Measurements from ENCODE around the gene ELF2. TPM values are rescaled to one million over a fixed set of nuclear protein-coding genes. Genes with fewer than 3 reads are reported as not detected.
A peak's percentile ranks its signal among the peaks of the same experiment; 100 is the strongest.
"Not testable (repeated sequence)": the region's sequence is repeated elsewhere in the genome, so short reads cannot be mapped to it uniquely, and the experiment has no call there.

Gene ELF2
- total RNA-seq (2014; rRNA removed; shearing (Covaris generic)): 18.9 and 36.6 TPM in 2 replicates

GRCh38 chr4:139177049-139177868, at the start of gene ELF2:
TSS of gene ELF2 (minus strand) at chr4:139177218. CDS start at chr4:139137701, 39,517 bp downstream.
- in situ Hi-C loops (cut with HindIII; ENCODE audit: low sequenced_read_pairs): no loop called here
- DNase-seq (ENCODE audit: low spot score): peak; percentile 91

- in situ Hi-C loops (cut with HindIII; ENCODE audit: low sequenced_read_pairs): no loop called here
- peak; percentile 63 for DNase-seq (ENCODE audit: low spot score)
Measured at GRCh38 chr4:139223682-139224317, 46.8 kb upstream of the ELF2 start.

GRCh38 chr4:139222215-139222614, 45.2 kb upstream of the ELF2 start:
- in situ Hi-C loops (cut with HindIII; ENCODE audit: low sequenced_read_pairs): no loop called here
- no peak for DNase-seq (ENCODE audit: low spot score)

- in situ Hi-C loops (cut with HindIII; ENCODE audit: low sequenced_read_pairs): no loop called here
- no peak for DNase-seq (ENCODE audit: low spot score)
Measured at GRCh38 chr4:139221687-139222086, 44.7 kb upstream of the ELF2 start.

- in situ Hi-C loops (cut with HindIII; ENCODE audit: low sequenced_read_pairs): no loop called here
- no peak for DNase-seq (ENCODE audit: low spot score)
Measured at GRCh38 chr4:139219450-139220055, 42.5 kb upstream of the ELF2 start.

GRCh38 chr4:139214039-139214534, 37.1 kb upstream of the ELF2 start:
- DNase-seq (ENCODE audit: low spot score): no peak
- in situ Hi-C loops (cut with HindIII; ENCODE audit: low sequenced_read_pairs): no loop called here

GRCh38 chr4:139213633-139214032, 36.6 kb upstream of the ELF2 start:
- DNase-seq (ENCODE audit: low spot score); in situ Hi-C loops (cut with HindIII; ENCODE audit: low sequenced_read_pairs): not testable (repeated sequence)

- DNase-seq (ENCODE audit: low spot score): no peak
- in situ Hi-C loops (cut with HindIII; ENCODE audit: low sequenced_read_pairs): no loop called here
Measured at GRCh38 chr4:139212900-139213299, 35.9 kb upstream of the ELF2 start.

- in situ Hi-C loops (cut with HindIII; ENCODE audit: low sequenced_read_pairs): no loop called here
Measured at GRCh38 chr4:139210486-139210885, 33.5 kb upstream of the ELF2 start.

GRCh38 chr4:139209470-139210063, 32.5 kb upstream of the ELF2 start:
- no peak for DNase-seq (ENCODE audit: low spot score)
- in situ Hi-C loops (cut with HindIII; ENCODE audit: low sequenced_read_pairs): no loop called here

More at GRCh38 chr4:139210486-139210885, 33.5 kb upstream of the ELF2 start:
- DNase-seq (ENCODE audit: low spot score): no peak

- in situ Hi-C loops (cut with HindIII; ENCODE audit: low sequenced_read_pairs): no loop called here
- DNase-seq (ENCODE audit: low spot score): no peak
Measured at GRCh38 chr4:139208404-139208945, 31.5 kb upstream of the ELF2 start.

- DNase-seq (ENCODE audit: low spot score): no peak
- in situ Hi-C loops (cut with HindIII; ENCODE audit: low sequenced_read_pairs): no loop called here
Measured at GRCh38 chr4:139207873-139208403, 30.9 kb upstream of the ELF2 start.

GRCh38 chr4:139207247-139207646, 30.2 kb upstream of the ELF2 start:
- in situ Hi-C loops (cut with HindIII; ENCODE audit: low sequenced_read_pairs): no loop called here
- DNase-seq (ENCODE audit: low spot score): no peak

- in situ Hi-C loops (cut with HindIII; ENCODE audit: low sequenced_read_pairs): no loop called here
- no peak for DNase-seq (ENCODE audit: low spot score)
Measured at GRCh38 chr4:139202991-139203390, 26.0 kb upstream of the ELF2 start.

GRCh38 chr4:139200506-139200905, 23.5 kb upstream of the ELF2 start:
- in situ Hi-C loops (cut with HindIII; ENCODE audit: low sequenced_read_pairs): no loop called here
- DNase-seq (ENCODE audit: low spot score): no peak

GRCh38 chr4:139200102-139200501, 23.1 kb upstream of the ELF2 start:
- in situ Hi-C loops (cut with HindIII; ENCODE audit: low sequenced_read_pairs): no loop called here
- DNase-seq (ENCODE audit: low spot score): no peak

GRCh38 chr4:139197214-139197613, 20.2 kb upstream of the ELF2 start:
- DNase-seq (ENCODE audit: low spot score); in situ Hi-C loops (cut with HindIII; ENCODE audit: low sequenced_read_pairs): not testable (repeated sequence)

- no peak for DNase-seq (ENCODE audit: low spot score)
- in situ Hi-C loops (cut with HindIII; ENCODE audit: low sequenced_read_pairs): no loop called here
Measured at GRCh38 chr4:139196462-139196861, 19.4 kb upstream of the ELF2 start.

GRCh38 chr4:139191373-139191772, 14.4 kb upstream of the ELF2 start:
- in situ Hi-C loops (cut with HindIII; ENCODE audit: low sequenced_read_pairs): no loop called here
- DNase-seq (ENCODE audit: low spot score): peak; percentile 41
